Endothelial cell (in vitro differentiated cells): ENCODE data around the gene KCNN3. TPM values are rescaled to one million over a fixed set of nuclear protein-coding genes. Genes with fewer than 3 reads are reported as not detected.

Experiments
- DNase-seq: peaks from one replicate; pipeline ENCODE4 v3.0.0; 2021; ENCODE audit warnings: low spot score
- H3K27ac Mint-ChIP-seq: one replicate; pipeline ENCODE4 v1.8.0; 2021; ENCODE audit warnings: mixed read lengths, inconsistent platforms; ENCODE audit not compliant: unreplicated experiment
- H3K27me3 Mint-ChIP-seq: one replicate; pipeline ENCODE4 v1.8.0; 2021; ENCODE audit warnings: mild to moderate bottlenecking, moderate library complexity, mixed read lengths, inconsistent platforms; ENCODE audit not compliant: unreplicated experiment
- H3K36me3 Mint-ChIP-seq: one replicate; pipeline ENCODE4 v1.8.0; 2021; ENCODE audit warnings: mild to moderate bottlenecking, low read depth, mixed read lengths, inconsistent platforms; ENCODE audit not compliant: unreplicated experiment
- H3K4me1 Mint-ChIP-seq: one replicate; pipeline ENCODE4 v1.8.0; 2021; ENCODE audit warnings: mild to moderate bottlenecking, mixed read lengths, inconsistent platforms; ENCODE audit not compliant: unreplicated experiment
- H3K4me3 Mint-ChIP-seq: one replicate; pipeline ENCODE4 v1.8.0; 2021; ENCODE audit warnings: mild to moderate bottlenecking, mixed read lengths, inconsistent platforms; ENCODE audit not compliant: unreplicated experiment
- H3K9me3 Mint-ChIP-seq: one replicate; pipeline ENCODE4 v1.8.0; 2021; ENCODE audit warnings: mixed read lengths, inconsistent platforms; ENCODE audit not compliant: unreplicated experiment
- total RNA-seq: library from RNA; stranded (reverse); fragmentation: NEBNext Ultra II Directional; extraction: Animal tissue kit (Norgen Biotek cat#: 25700); gene quantifications from one replicate; pipeline ENCODE4 v1.2.1, GENCODE V29; 2021; ENCODE audit not compliant: unreplicated experiment
- TF ChIP-seq, protein P1 (sequence below): fragments of 200-600 bp; sonication (generic); IDR thresholded peaks from one replicate; pipeline ENCODE4 v1.5.0; 2021; ENCODE audit warnings: antibody characterized with exemption; ENCODE audit not compliant: unreplicated experiment

The KCNN3 gene
- total RNA-seq, 1 donor from 2014 or later, result 17.3 TPM

DNA sequence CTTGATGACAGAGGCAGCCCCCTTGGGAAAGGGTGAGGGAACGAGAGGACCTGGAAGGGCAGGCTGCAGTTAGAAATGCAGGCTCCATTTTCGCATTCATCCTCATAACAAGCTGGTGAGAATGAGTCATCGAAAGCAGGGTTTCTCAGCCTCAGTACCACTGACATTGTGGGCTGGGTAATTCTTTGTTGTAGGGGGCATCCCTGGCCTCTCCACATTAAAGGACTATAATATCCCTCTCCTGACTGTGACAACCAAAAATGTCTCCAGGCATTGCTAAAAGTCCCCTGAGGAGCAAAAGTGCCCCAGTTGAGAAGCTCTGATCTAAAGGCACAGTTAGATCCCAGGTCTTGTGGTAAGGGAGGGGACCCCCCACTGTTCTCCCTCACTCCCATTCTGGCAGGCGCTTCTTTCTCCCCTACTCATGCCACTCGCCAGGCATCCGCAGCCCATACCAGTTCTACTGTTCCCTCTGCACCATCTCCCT, 20.4 kb downstream of the KCNN3 start:
- no peak for DNase-seq
- H3K9me3 Mint-ChIP-seq, result no peaks in the 10 kb centered on the region
- peaks cover 34% of the 10 kb centered on the region for H3K4me1 Mint-ChIP-seq
- TF ChIP-seq, protein P1, sequence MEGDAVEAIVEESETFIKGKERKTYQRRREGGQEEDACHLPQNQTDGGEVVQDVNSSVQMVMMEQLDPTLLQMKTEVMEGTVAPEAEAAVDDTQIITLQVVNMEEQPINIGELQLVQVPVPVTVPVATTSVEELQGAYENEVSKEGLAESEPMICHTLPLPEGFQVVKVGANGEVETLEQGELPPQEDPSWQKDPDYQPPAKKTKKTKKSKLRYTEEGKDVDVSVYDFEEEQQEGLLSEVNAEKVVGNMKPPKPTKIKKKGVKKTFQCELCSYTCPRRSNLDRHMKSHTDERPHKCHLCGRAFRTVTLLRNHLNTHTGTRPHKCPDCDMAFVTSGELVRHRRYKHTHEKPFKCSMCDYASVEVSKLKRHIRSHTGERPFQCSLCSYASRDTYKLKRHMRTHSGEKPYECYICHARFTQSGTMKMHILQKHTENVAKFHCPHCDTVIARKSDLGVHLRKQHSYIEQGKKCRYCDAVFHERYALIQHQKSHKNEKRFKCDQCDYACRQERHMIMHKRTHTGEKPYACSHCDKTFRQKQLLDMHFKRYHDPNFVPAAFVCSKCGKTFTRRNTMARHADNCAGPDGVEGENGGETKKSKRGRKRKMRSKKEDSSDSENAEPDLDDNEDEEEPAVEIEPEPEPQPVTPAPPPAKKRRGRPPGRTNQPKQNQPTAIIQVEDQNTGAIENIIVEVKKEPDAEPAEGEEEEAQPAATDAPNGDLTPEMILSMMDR, result no peak
- H3K4me3 Mint-ChIP-seq, result no peak overlapping the region
- no peaks in the 10 kb centered on the region for H3K36me3 Mint-ChIP-seq
- peaks cover 12% of the 10 kb centered on the region for H3K27me3 Mint-ChIP-seq
- peak overlapping the region; percentile 45 for H3K27ac Mint-ChIP-seq

DNA sequence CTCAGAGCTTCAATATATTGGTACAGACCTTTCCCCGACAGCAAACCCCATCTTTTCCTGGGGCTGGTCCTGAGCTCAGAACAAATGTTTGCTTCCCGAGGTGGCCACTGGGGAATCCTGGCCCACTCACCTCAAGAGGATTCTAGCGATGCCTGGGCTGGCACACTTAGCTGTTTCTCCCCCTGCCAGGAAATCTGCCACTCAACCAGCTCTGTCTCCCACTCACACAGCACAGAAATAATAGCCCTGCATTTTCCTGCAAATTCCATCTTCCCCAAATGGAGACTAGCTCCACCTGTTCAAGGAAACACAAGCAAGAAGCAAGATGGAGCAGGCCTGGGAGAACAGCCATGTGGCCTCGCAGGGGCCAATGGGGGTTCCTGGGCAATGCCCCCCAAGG, 21.1 kb downstream of the KCNN3 start:
- peaks cover 36% of the 10 kb centered on the region for H3K4me1 Mint-ChIP-seq
- no peak for DNase-seq
- peak overlapping the region; percentile 1 for H3K4me3 Mint-ChIP-seq
- H3K27ac Mint-ChIP-seq, result no peak overlapping the region
- H3K27me3 Mint-ChIP-seq, result peaks cover 12% of the 10 kb centered on the region
- TF ChIP-seq, protein P1, result no peak
- H3K9me3 Mint-ChIP-seq, result no peaks in the 10 kb centered on the region
- no peaks in the 10 kb centered on the region for H3K36me3 Mint-ChIP-seq

- no peak overlapping the region for H3K4me3 Mint-ChIP-seq
- TF ChIP-seq, protein P1, result no peak
- H3K9me3 Mint-ChIP-seq, result no peaks in the 10 kb centered on the region
- no peak for DNase-seq
- H3K36me3 Mint-ChIP-seq, result no peaks in the 10 kb centered on the region
- peaks cover 15% of the 10 kb centered on the region for H3K27me3 Mint-ChIP-seq
- H3K27ac Mint-ChIP-seq, result no peak overlapping the region
- H3K4me1 Mint-ChIP-seq, result peaks cover 40% of the 10 kb centered on the region
These were observed 22.2 kb downstream of the KCNN3 start for GRCh38 chr1:154847891-154848290.

DNA sequence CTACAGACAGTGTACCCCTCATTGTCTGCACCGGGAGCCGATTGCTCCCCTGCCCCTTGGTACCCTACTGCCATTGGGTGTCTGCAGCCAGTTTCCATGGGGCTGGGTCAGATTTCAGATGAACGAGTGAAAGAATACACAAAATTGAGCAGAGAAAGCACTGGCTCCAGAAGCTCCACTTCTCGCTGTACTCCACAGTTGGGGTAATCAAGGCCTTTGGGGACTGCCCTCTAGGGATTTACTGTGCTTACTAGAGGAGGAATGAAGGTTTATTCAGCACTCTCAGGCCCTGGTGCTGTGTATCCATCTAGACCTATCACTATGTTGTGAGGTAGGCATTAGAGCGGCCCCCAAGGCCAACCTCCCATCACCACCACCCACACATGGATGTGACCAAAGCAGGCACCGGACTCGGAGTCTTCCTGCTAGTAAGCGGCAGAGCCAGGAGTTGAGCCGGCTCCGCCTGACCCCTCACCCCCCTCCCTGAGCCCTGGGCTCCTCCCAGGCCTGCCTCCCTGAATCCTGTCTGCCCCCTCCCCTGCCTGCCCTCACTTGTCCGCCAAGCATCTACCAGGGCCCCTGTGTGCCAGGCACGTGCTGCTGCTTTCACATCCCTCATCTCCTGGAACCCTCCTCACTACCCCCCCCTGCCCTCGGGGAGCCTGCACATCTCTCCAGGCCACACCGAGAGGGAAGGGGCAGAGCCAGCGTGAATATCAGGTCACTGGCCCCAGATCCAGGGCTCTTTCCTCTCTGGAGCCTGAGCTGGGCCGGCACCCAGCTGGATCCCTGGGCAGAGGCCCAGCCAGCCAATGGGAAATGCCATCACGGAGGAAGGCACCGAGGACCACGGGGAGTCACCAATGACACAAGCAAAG, 23.3 kb downstream of the KCNN3 start:
- Mint-ChIP-seq H3K27me3 (peaks cover 15% of the 10 kb centered on the region), H3K4me1 (peaks cover 46% of the 10 kb centered on the region), H3K27ac (no peak overlapping the region), H3K9me3 (no peaks in the 10 kb centered on the region), H3K4me3 (no peak overlapping the region), H3K36me3 (no peaks in the 10 kb centered on the region)
- no peak for DNase-seq
- TF ChIP-seq, protein P1, result no peak

- peaks cover 14% of the 10 kb centered on the region for H3K27me3 Mint-ChIP-seq
- no peaks in the 10 kb centered on the region for H3K36me3 Mint-ChIP-seq
- no peak for DNase-seq
- H3K4me1 Mint-ChIP-seq, result peaks cover 55% of the 10 kb centered on the region
- H3K4me3 Mint-ChIP-seq, result no peak overlapping the region
- TF ChIP-seq, protein P1, result no peak
- no peaks in the 10 kb centered on the region for H3K9me3 Mint-ChIP-seq
- H3K27ac Mint-ChIP-seq, result no peak overlapping the region
These were observed 24.2 kb downstream of the KCNN3 start for GRCh38 chr1:154845879-154846278.
